ACC112 (cell line): ENCODE data around the gene ESRRB.

Source experiments
- H2AFZ ChIP-seq: fragments of 200-600 bp; sonication (generic); one replicate; pipeline ENCODE4 v1.6.0; 2017; ENCODE audit warnings: antibody characterized with exemption, low read length; ENCODE audit not compliant: unreplicated experiment
- H3K27ac ChIP-seq: fragments of 200-600 bp; sonication (generic); 2 replicates; pipeline ENCODE4 v1.5.1; 2014; ENCODE audit warnings: low read depth, mild to moderate bottlenecking, antibody characterized with exemption, low read length, moderate library complexity
- H3K27me3 ChIP-seq: fragments of 200-600 bp; sonication (generic); 2 replicates; pipeline ENCODE4 v1.6.1; 2014; ENCODE audit warnings: mild to moderate bottlenecking, antibody characterized with exemption, low read length, moderate library complexity, mixed read lengths; ENCODE audit not compliant: insufficient read depth
- H3K36me3 ChIP-seq: fragments of 200-600 bp; sonication (generic); 2 replicates; pipeline ENCODE4 v1.6.1; 2016; ENCODE audit warnings: mild to moderate bottlenecking, antibody characterized with exemption, low read length, moderate library complexity, mixed read lengths; ENCODE audit not compliant: insufficient read depth
- H3K4me1 ChIP-seq: fragments of 200-600 bp; sonication (generic); one replicate; pipeline ENCODE4 v1.6.1; 2016; ENCODE audit warnings: low read length, mixed read lengths; ENCODE audit not compliant: insufficient read depth, unreplicated experiment, control insufficient read depth
- H3K4me3 ChIP-seq: fragments of 200-600 bp; sonication (generic); 2 replicates; pipeline ENCODE4 v1.5.1; 2014; ENCODE audit warnings: mild to moderate bottlenecking, low read depth, low read length
- H3K79me2 ChIP-seq: fragments of 200-600 bp; sonication (generic); one replicate; pipeline ENCODE4 v1.6.0; 2016; ENCODE audit warnings: low read length; ENCODE audit not compliant: control insufficient read depth, unreplicated experiment, insufficient read depth

ESRRB gene

GRCh38 chr14:76408877-76409276, 32.9 kb downstream of the ESRRB start:
- no peaks in the 10 kb centered on the region for H3K79me2 ChIP-seq
- no peak overlapping the region for H2AFZ ChIP-seq
- H3K27ac ChIP-seq = no peak overlapping the region
- no peaks in the 10 kb centered on the region for H3K4me1 ChIP-seq
- peaks cover 69% of the 10 kb centered on the region for H3K27me3 ChIP-seq
- no peaks in the 10 kb centered on the region for H3K36me3 ChIP-seq
- no peak overlapping the region for H3K4me3 ChIP-seq

- no peak overlapping the region for H3K4me3 ChIP-seq
- H3K27me3 ChIP-seq = peaks cover 53% of the 10 kb centered on the region
- H3K79me2 ChIP-seq = no peaks in the 10 kb centered on the region
Observed at GRCh38 chr14:76412501-76412900, 36.6 kb downstream of the ESRRB start.

GRCh38 chr14:76413106-76413961, 37.4 kb downstream of the ESRRB start:
- H3K36me3 ChIP-seq = no peaks in the 10 kb centered on the region
- no peak overlapping the region for H2AFZ ChIP-seq
- H3K4me1 ChIP-seq = no peaks in the 10 kb centered on the region
- H3K79me2 ChIP-seq = no peaks in the 10 kb centered on the region
- no peak overlapping the region for H3K4me3 ChIP-seq
- no peak overlapping the region for H3K27ac ChIP-seq
- peaks cover 47% of the 10 kb centered on the region for H3K27me3 ChIP-seq

More at GRCh38 chr14:76412501-76412900, 36.6 kb downstream of the ESRRB start:
- Histone ChIP-seq H2AFZ (no peak overlapping the region), H3K27ac (no peak overlapping the region), H3K36me3 (no peaks in the 10 kb centered on the region), H3K4me1 (no peaks in the 10 kb centered on the region)

- no peak overlapping the region for H2AFZ ChIP-seq
- H3K36me3 ChIP-seq = no peaks in the 10 kb centered on the region
- H3K27me3 ChIP-seq = peaks cover 42% of the 10 kb centered on the region
- H3K79me2 ChIP-seq = no peaks in the 10 kb centered on the region
- no peak overlapping the region for H3K4me3 ChIP-seq
- H3K4me1 ChIP-seq = no peaks in the 10 kb centered on the region
- no peak overlapping the region for H3K27ac ChIP-seq
Observed at GRCh38 chr14:76413962-76414600, 38.1 kb downstream of the ESRRB start.

- Histone ChIP-seq H3K4me3 (no peak overlapping the region), H3K79me2 (no peaks in the 10 kb centered on the region), H3K4me1 (no peaks in the 10 kb centered on the region), H3K27ac (no peak overlapping the region), H3K27me3 (peaks cover 22% of the 10 kb centered on the region), H2AFZ (no peak overlapping the region), H3K36me3 (no peaks in the 10 kb centered on the region)
Observed at GRCh38 chr14:76419399-76419798, 43.5 kb downstream of the ESRRB start.

- no peaks in the 10 kb centered on the region for H3K79me2 ChIP-seq
- H3K27me3 ChIP-seq = peaks cover 12% of the 10 kb centered on the region
- H3K4me3 ChIP-seq = no peak overlapping the region
- H3K27ac ChIP-seq = no peak overlapping the region
- H2AFZ ChIP-seq = no peak overlapping the region
- no peaks in the 10 kb centered on the region for H3K36me3 ChIP-seq
- H3K4me1 ChIP-seq = no peaks in the 10 kb centered on the region
Observed at GRCh38 chr14:76420827-76421226, 44.9 kb downstream of the ESRRB start.

- H3K27me3 ChIP-seq = peaks cover 11% of the 10 kb centered on the region
- H3K4me3 ChIP-seq = no peak overlapping the region
- H3K4me1 ChIP-seq = no peaks in the 10 kb centered on the region
- no peaks in the 10 kb centered on the region for H3K79me2 ChIP-seq
- H2AFZ ChIP-seq = no peak overlapping the region
- no peak overlapping the region for H3K27ac ChIP-seq
- no peaks in the 10 kb centered on the region for H3K36me3 ChIP-seq
Observed at GRCh38 chr14:76421662-76422061, 45.7 kb downstream of the ESRRB start.

- Histone ChIP-seq H3K27ac (no peak overlapping the region), H2AFZ (no peak overlapping the region), H3K27me3 (peaks cover 11% of the 10 kb centered on the region), H3K36me3 (no peaks in the 10 kb centered on the region), H3K79me2 (no peaks in the 10 kb centered on the region), H3K4me3 (no peak overlapping the region), H3K4me1 (no peaks in the 10 kb centered on the region)
Observed at GRCh38 chr14:76422662-76423061, 46.7 kb downstream of the ESRRB start.

GRCh38 chr14:76423534-76423933, 47.6 kb downstream of the ESRRB start:
- Histone ChIP-seq H3K27ac (no peak overlapping the region), H3K4me1 (no peaks in the 10 kb centered on the region), H3K27me3 (peaks cover 15% of the 10 kb centered on the region), H2AFZ (no peak overlapping the region), H3K79me2 (no peaks in the 10 kb centered on the region), H3K36me3 (no peaks in the 10 kb centered on the region), H3K4me3 (no peak overlapping the region)

- Histone ChIP-seq H3K27ac (no peak overlapping the region), H3K27me3 (peaks cover 16% of the 10 kb centered on the region), H2AFZ (no peak overlapping the region), H3K4me3 (no peak overlapping the region), H3K4me1 (no peaks in the 10 kb centered on the region), H3K79me2 (no peaks in the 10 kb centered on the region), H3K36me3 (no peaks in the 10 kb centered on the region)
Observed at GRCh38 chr14:76424359-76424758, 48.4 kb downstream of the ESRRB start.
